Psoas muscle (tissue), 8 donors: ENCODE data around the gene C13orf46. TPM values are rescaled to one million over a fixed set of nuclear protein-coding genes. Genes with fewer than 3 reads are reported as not detected.

Experiments
- ATAC-seq, 4 donors: fragments of 200-7000 bp; cut with Tn5 transposase; one replicate each; pipeline ENCODE4 v1.9.1; 2020; ENCODE audit warnings: moderate library complexity in 3 of 4, mild to moderate bottlenecking in 2 of 4
- DNase-seq, 2 donors: peaks; one replicate each; pipeline ENCODE4 v3.0.0-alpha.2; 2020
- H3K27ac ChIP-seq: fragments of 200-600 bp; one replicate; pipeline ENCODE4 v1.8.0; 2022
- H3K27me3 ChIP-seq, 3 donors: fragments of 200-600 bp in 1 of 3; one replicate each; pipeline versions ENCODE4 v1.6.1 to v1.8.0; 2013 to 2022; ENCODE audit warnings: low read length in 2 of 3, mild to moderate bottlenecking in 2 of 3, moderate library complexity in 1 of 3; ENCODE audit not compliant: insufficient read depth in 3 of 3
- H3K36me3 ChIP-seq, 2 donors: fragments of 200-600 bp in 1 of 2; one replicate each; pipeline versions ENCODE4 v1.6.1 to v1.8.0; 2013 to 2022; ENCODE audit warnings: low read depth in 1 of 2, mild to moderate bottlenecking in 1 of 2, moderate library complexity in 1 of 2; ENCODE audit not compliant: insufficient read depth in 1 of 2
- H3K4me1 ChIP-seq: fragments of 200-600 bp; one replicate; pipeline ENCODE4 v1.8.0; 2022
- H3K4me3 ChIP-seq: fragments of 200-600 bp; one replicate; pipeline ENCODE4 v1.8.0; 2022; ENCODE audit warnings: mild to moderate bottlenecking
- H3K9me3 ChIP-seq: fragments of 200-600 bp; one replicate; pipeline ENCODE4 v1.8.0; 2022
- WGBS, 3 donors: extraction: QIAGEN DNeasy Blood & Tissue Kit; methylation state at CpG; one replicate each; pipeline versions ENCODE4 v1.1.6 to v1.1.7; 2013; 5-methylcytosine and 5-hydroxymethylcytosine counted together
- intact Hi-C, 2 donors: fragments of 100-400 bp; cut with DNase I; formaldehyde crosslinking; loops; one replicate each; pipeline versions ENCODE4 v1.11.0 to v1.14.2; 2022
- polyA plus RNA-seq, 3 donors: library from polyadenylated mRNA; stranded (reverse); fragments of 200-250 nt; gene quantifications; one replicate each; pipeline ENCODE4 v1.2.3, GENCODE V29; 2013
- total RNA-seq, 4 donors: library from RNA; stranded (reverse); fragmentation: NEBNext Ultra II Directional in 2 of 4; extraction: Animal tissue kit (Norgen Biotek cat#: 25700) in 2 of 4; gene quantifications; one replicate each; pipeline versions ENCODE4 v1.2.1 to v1.2.4, GENCODE V29; 2021 to 2023
- TF ChIP-seq, protein P1 (sequence below): fragments of 200-600 bp; IDR thresholded peaks from one replicate; pipeline ENCODE4 v1.8.0; 2022; ENCODE audit warnings: antibody characterized with exemption
- donor health status: healthy with polysubstance abuse.
- donor health status: DM: no; HTN: no; CAD: no; lungs with moderate emphysema.
- donor health status: Bipolar disorder and iron deficiency.
- donor health status: healthy.
- donor health status: DM: yes; HTN: yes; CAD: no.
- donor health status: DM: no; HTN: no; CAD: no.
- donor health status: DM: no; HTN: no; CAD: no.
- donor health status: DM: yes; HTN: yes; CAD: no.

Gene C13orf46
- total and polyA plus RNA-seq, 7 donors = 0.14 to 2.5 (median 0.57) TPM; not detected in 1

- H3K4me1 ChIP-seq = peaks cover 50% of the 10 kb centered on the region
- TF ChIP-seq, protein P1, sequence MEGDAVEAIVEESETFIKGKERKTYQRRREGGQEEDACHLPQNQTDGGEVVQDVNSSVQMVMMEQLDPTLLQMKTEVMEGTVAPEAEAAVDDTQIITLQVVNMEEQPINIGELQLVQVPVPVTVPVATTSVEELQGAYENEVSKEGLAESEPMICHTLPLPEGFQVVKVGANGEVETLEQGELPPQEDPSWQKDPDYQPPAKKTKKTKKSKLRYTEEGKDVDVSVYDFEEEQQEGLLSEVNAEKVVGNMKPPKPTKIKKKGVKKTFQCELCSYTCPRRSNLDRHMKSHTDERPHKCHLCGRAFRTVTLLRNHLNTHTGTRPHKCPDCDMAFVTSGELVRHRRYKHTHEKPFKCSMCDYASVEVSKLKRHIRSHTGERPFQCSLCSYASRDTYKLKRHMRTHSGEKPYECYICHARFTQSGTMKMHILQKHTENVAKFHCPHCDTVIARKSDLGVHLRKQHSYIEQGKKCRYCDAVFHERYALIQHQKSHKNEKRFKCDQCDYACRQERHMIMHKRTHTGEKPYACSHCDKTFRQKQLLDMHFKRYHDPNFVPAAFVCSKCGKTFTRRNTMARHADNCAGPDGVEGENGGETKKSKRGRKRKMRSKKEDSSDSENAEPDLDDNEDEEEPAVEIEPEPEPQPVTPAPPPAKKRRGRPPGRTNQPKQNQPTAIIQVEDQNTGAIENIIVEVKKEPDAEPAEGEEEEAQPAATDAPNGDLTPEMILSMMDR = no peak
- no peaks in the 10 kb centered on the region for H3K27me3 ChIP-seq
- no peaks in the 10 kb centered on the region for H3K36me3 ChIP-seq
- ATAC-seq (peak in 1 of 4 donors; percentile 7), DNase-seq (peak in 1 of 2 donors; percentile 55)
- H3K4me3 ChIP-seq = peak overlapping the region; percentile 16
- WGBS, 3 donors = 51 to 56% (median 55%) methylated on average over 38 of the region's 38 CpGs
- intact Hi-C loops = loop anchor here in 1 of 2 donors (10.0 kb wide), 1 partner anchor 65 kb away; the partner anchor contains the start of gene GAS6
- H3K27ac ChIP-seq = peak overlapping the region; percentile 86
- no peaks in the 10 kb centered on the region for H3K9me3 ChIP-seq
Observed at GRCh38 chr13:113929628-113930615, 44.0 kb downstream of the C13orf46 start.

DNA sequence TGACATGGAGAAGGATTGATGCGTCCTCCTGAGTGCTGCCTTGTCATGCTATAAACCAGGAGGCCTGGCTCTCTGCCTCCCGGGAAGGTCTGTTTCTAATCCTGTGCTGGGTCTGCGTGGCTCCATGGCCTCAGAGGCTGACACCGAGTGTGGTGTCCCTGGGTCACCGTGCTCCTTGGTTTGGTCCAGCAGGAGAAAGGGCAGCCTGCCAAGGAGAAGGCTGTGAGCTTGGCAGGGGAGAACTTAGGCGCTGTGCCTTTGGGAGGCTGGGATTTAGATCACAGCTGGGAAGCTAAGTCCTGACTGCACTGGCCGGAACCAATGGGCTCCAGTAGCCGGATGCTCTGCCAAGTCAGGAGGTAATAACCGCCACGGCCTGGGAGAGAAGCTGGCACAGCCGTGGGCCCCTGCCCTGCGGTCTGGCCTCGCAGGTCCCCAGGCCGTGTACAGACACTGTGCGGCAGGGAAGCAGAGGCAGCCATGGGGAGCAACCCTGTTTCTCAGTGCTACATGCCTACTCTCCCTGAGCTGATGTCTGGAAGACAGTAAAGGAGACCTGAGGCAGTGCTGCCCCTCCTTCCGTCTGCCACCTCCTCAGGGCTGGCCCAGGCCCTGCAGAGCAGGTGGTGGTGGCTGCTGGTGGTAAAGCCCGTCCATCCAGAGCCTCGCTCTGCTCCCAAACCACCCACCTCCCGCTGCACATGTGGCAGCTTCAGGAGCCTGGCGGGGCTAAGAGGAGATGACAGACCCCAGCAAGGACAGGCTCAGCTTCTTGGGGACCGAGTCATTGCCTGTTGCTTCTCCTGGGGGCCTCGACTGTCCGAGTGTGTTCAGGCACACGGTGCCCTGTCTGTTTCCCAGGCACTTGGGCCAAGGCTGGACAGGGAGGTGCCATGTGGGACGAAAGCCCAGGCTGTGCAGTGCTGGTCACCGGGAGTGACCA, 44.9 kb downstream of the C13orf46 start:
- no peaks in the 10 kb centered on the region for H3K36me3 ChIP-seq
- intact Hi-C loops = loop anchor here in 1 of 2 donors (10.0 kb wide), 1 partner anchor 64 kb away; the partner anchor contains the start of gene GAS6
- no peaks in the 10 kb centered on the region for H3K27me3 ChIP-seq
- H3K4me1 ChIP-seq = peaks cover 50% of the 10 kb centered on the region
- H3K4me3 ChIP-seq = peak overlapping the region; percentile 16
- DNase-seq (peak; percentile 92 to 98), ATAC-seq (peak; percentile 83 to 86 (median 86))
- 15 to 17% (median 16%) methylated on average over 25 to 26 of the region's 26 CpGs for WGBS, 3 donors
- peak overlapping the region; percentile 86 for H3K27ac ChIP-seq
- TF ChIP-seq, protein P1 = no peak
- H3K9me3 ChIP-seq = no peaks in the 10 kb centered on the region

DNA sequence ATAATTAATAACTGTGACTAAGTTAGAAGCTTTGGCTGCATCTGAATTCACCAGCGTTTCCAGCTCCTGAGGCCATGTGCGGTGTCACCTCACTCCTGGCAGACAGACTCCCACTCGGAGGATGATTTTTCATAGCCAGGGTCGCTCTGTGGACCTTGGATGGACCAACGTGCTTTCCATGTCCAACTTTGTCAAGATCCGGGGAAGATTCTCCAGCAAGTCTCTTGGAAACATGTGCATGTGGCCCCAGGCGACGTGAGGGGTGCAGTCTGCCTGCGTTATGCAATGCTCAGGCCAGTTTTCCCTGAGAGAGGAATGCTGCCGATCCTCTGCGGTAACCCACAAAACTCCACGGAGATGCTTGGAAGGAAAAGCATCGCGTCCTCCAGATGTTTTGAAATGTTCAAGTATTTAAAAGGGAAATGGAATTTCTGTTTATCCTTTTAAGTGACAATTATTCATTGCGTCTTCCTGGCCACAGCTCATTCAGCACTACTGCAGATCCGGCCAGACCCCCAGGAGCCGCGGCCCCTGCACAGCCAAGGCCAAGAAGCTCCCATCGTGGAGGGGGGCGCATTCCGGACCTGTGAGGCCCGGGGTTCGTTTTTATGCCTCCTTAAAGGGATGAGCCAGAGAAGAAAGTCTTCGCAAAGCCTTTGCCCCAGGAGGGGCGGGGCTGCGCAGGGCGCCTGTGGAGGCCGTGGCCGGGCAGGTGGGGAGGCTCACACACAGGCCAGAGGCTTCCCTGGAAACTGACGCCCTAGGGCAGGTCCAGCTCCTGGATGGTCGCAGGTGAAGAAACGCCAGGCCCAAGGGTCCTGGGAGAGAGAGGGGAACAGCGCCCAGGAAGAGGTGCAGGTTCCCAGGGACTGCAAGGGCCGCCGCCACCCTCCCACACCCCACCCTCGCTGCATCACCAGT, 46.0 kb downstream of the C13orf46 start:
- no peaks in the 10 kb centered on the region for H3K36me3 ChIP-seq
- no peaks in the 10 kb centered on the region for H3K9me3 ChIP-seq
- intact Hi-C loops = loop anchor here (2.0 to 10.0 kb wide), 2 partner anchors 63 to 73 kb away; partner anchors contain the start of gene GAS6 (in 1 of the 2)
- WGBS, 3 donors = 43 to 54% (median 46%) methylated on average over 36 of the region's 36 CpGs
- peak overlapping the region; percentile 86 for H3K27ac ChIP-seq
- peak overlapping the region; percentile 27 for H3K4me3 ChIP-seq
- DNase-seq (peak; percentile 79 to 84), ATAC-seq (peak in 3 of 4 donors; percentile 0 to 20 (median 10))
- H3K4me1 ChIP-seq = peaks cover 50% of the 10 kb centered on the region
- H3K27me3 ChIP-seq = no peaks in the 10 kb centered on the region
- TF ChIP-seq, protein P1 = no peak
